Naive B cell (primary cell): ENCODE data around the gene PRKCE. TPM values are rescaled to one million over a fixed set of nuclear protein-coding genes. Genes with fewer than 3 reads are reported as not detected.

Source experiments
- ATAC-seq, 2 donors: fragments of 150-1000 bp; cut with Tn5 transposase; 2 replicates each; pipeline ENCODE4 v1.10.0; 2021; ENCODE audit warnings: low read depth in 2 of 2, mild to moderate bottlenecking in 2 of 2, moderate library complexity in 2 of 2
- DNase-seq: peaks from one replicate; pipeline ENCODE4 v3.0.0; 2022
- H3K27ac Mint-ChIP-seq, 6 donors: one replicate each; pipeline ENCODE4 v1.8.0; 2020 to 2022; ENCODE audit warnings: mild to moderate bottlenecking in 6 of 6, mixed read lengths in 6 of 6, moderate library complexity in 5 of 6, inconsistent platforms in 2 of 6
- H3K27me3 Mint-ChIP-seq, 3 donors: one replicate each; pipeline ENCODE4 v1.8.0; 2021 to 2022; ENCODE audit warnings: mixed read lengths in 3 of 3, mild to moderate bottlenecking in 1 of 3
- H3K36me3 Mint-ChIP-seq, 2 donors: one replicate each; pipeline ENCODE4 v1.8.0; 2020 to 2022; ENCODE audit warnings: mixed read lengths in 2 of 2, inconsistent platforms in 1 of 2, mild to moderate bottlenecking in 1 of 2
- H3K4me1 Mint-ChIP-seq, 3 donors: one replicate each; pipeline ENCODE4 v1.8.0; 2020 to 2022; ENCODE audit warnings: mixed read lengths in 3 of 3, inconsistent platforms in 1 of 3, mild to moderate bottlenecking in 1 of 3, moderate library complexity in 1 of 3
- H3K4me3 Mint-ChIP-seq, 8 donors: one replicate each; pipeline ENCODE4 v1.8.0; 2020 to 2022; ENCODE audit warnings: mild to moderate bottlenecking in 8 of 8, mixed read lengths in 8 of 8, moderate library complexity in 8 of 8, inconsistent platforms in 2 of 8
- H3K9me3 Mint-ChIP-seq, 7 donors: one replicate each; pipeline ENCODE4 v1.8.0; 2020 to 2022; ENCODE audit warnings: mixed read lengths in 7 of 7, mild to moderate bottlenecking in 5 of 7, inconsistent platforms in 2 of 7, moderate library complexity in 1 of 7
- polyA plus RNA-seq, 6 donors: library from polyadenylated mRNA; unstranded; fragments of 300-500 nt; fragmentation: Illumina TruSeq; gene quantifications; one replicate each; pipeline ENCODE4 v1.2.3, GENCODE V29; 2021; ENCODE audit warnings: low read depth in 6 of 6

The PRKCE gene
- polyA plus RNA-seq, 6 donors from 2014 or later, result 14.8 to 33.3 (median 23.2) TPM

GRCh38 chr2:46006473-46007025 lies 355.1 kb downstream of the PRKCE start:
- Mint-ChIP-seq H3K4me3 (no peak overlapping the region), H3K9me3 (no peaks in the 10 kb centered on the region), H3K36me3 (peaks cover 32 to 57% of the 10 kb centered on the region in 2 donors), H3K27ac (peak overlapping the region in 1 of 6 donors; percentile 69), H3K4me1 (peaks cover 0 to 5% (median 0%) of the 10 kb centered on the region in 3 donors), H3K27me3 (no peaks in the 10 kb centered on the region)
- ATAC-seq (no peak), DNase-seq (no peak)

- ATAC-seq (no peak), DNase-seq (no peak)
- no peaks in the 10 kb centered on the region for H3K27me3 Mint-ChIP-seq
- H3K27ac Mint-ChIP-seq, result peak overlapping the region in 1 of 6 donors; percentile 78
- peaks cover 0 to 5% (median 0%) of the 10 kb centered on the region in 3 donors for H3K4me1 Mint-ChIP-seq
- no peak overlapping the region for H3K4me3 Mint-ChIP-seq
- no peaks in the 10 kb centered on the region for H3K9me3 Mint-ChIP-seq
- H3K36me3 Mint-ChIP-seq, result peaks cover 36 to 59% of the 10 kb centered on the region in 2 donors
Observed at GRCh38 chr2:46007412-46007811, 355.9 kb downstream of the PRKCE start.

- Mint-ChIP-seq H3K9me3 (no peaks in the 10 kb centered on the region), H3K36me3 (peaks cover 30 to 57% of the 10 kb centered on the region in 2 donors), H3K27me3 (no peaks in the 10 kb centered on the region), H3K27ac (peak overlapping the region in 1 of 6 donors; percentile 47), H3K4me1 (no peaks in the 10 kb centered on the region), H3K4me3 (no peak overlapping the region)
- ATAC-seq (no peak), DNase-seq (no peak)
Observed at GRCh38 chr2:46008091-46008870, 356.8 kb downstream of the PRKCE start.

- Mint-ChIP-seq H3K36me3 (peaks cover 26 to 51% of the 10 kb centered on the region in 2 donors), H3K9me3 (no peaks in the 10 kb centered on the region), H3K27ac (peak overlapping the region in 1 of 6 donors; percentile 13), H3K4me1 (no peaks in the 10 kb centered on the region), H3K27me3 (no peaks in the 10 kb centered on the region), H3K4me3 (no peak overlapping the region)
- no peak for DNase-seq
- ATAC-seq, result no peak
Observed at GRCh38 chr2:46009315-46009714, 357.8 kb downstream of the PRKCE start.

- Mint-ChIP-seq H3K36me3 (peaks cover 30 to 47% of the 10 kb centered on the region in 2 donors), H3K4me3 (no peak overlapping the region), H3K9me3 (no peaks in the 10 kb centered on the region), H3K4me1 (no peaks in the 10 kb centered on the region), H3K27ac (peak overlapping the region in 1 of 6 donors; percentile 13), H3K27me3 (no peaks in the 10 kb centered on the region)
- DNase-seq, result no peak
- no peak for ATAC-seq
Observed at GRCh38 chr2:46009772-46010171, 358.3 kb downstream of the PRKCE start.

GRCh38 chr2:46010223-46010924 lies 358.9 kb downstream of the PRKCE start:
- Mint-ChIP-seq H3K4me1 (no peaks in the 10 kb centered on the region), H3K27me3 (no peaks in the 10 kb centered on the region), H3K4me3 (no peak overlapping the region), H3K27ac (no peak overlapping the region), H3K9me3 (no peaks in the 10 kb centered on the region), H3K36me3 (peaks cover 36 to 45% of the 10 kb centered on the region in 2 donors)
- ATAC-seq (no peak), DNase-seq (no peak)

- DNase-seq, result peak; percentile 3
Observed at GRCh38 chr2:46010925-46011490, 359.5 kb downstream of the PRKCE start.

GRCh38 chr2:46012618-46013240 lies 361.3 kb downstream of the PRKCE start:
- H3K4me3 Mint-ChIP-seq, result no peak overlapping the region

More at GRCh38 chr2:46010925-46011490, 359.5 kb downstream of the PRKCE start:
- Mint-ChIP-seq H3K4me3 (no peak overlapping the region), H3K27ac (no peak overlapping the region), H3K9me3 (no peaks in the 10 kb centered on the region), H3K27me3 (no peaks in the 10 kb centered on the region), H3K4me1 (no peaks in the 10 kb centered on the region), H3K36me3 (peaks cover 41 to 50% of the 10 kb centered on the region in 2 donors)
- no peak for ATAC-seq

GRCh38 chr2:46013726-46014125 lies 362.3 kb downstream of the PRKCE start:
- Mint-ChIP-seq H3K36me3 (peaks cover 44 to 45% of the 10 kb centered on the region in 2 donors), H3K4me1 (no peaks in the 10 kb centered on the region), H3K9me3 (no peaks in the 10 kb centered on the region), H3K4me3 (no peak overlapping the region), H3K27me3 (no peaks in the 10 kb centered on the region), H3K27ac (no peak overlapping the region)
- no peak for ATAC-seq
- DNase-seq, result no peak

More at GRCh38 chr2:46012618-46013240, 361.3 kb downstream of the PRKCE start:
- no peak for DNase-seq
- Mint-ChIP-seq H3K9me3 (no peaks in the 10 kb centered on the region), H3K27ac (peak overlapping the region in 5 of 6 donors; percentile 2 to 57 (median 38)), H3K27me3 (no peaks in the 10 kb centered on the region), H3K4me1 (no peaks in the 10 kb centered on the region), H3K36me3 (peaks cover 51 to 52% of the 10 kb centered on the region in 2 donors)
- no peak for ATAC-seq

GRCh38 chr2:46014911-46015654 lies 363.6 kb downstream of the PRKCE start:
- peak overlapping the region in 1 of 6 donors; percentile 28 for H3K27ac Mint-ChIP-seq
- H3K4me1 Mint-ChIP-seq, result no peaks in the 10 kb centered on the region
- H3K36me3 Mint-ChIP-seq, result peaks cover 42 to 44% of the 10 kb centered on the region in 2 donors
- no peak for DNase-seq
- H3K27me3 Mint-ChIP-seq, result no peaks in the 10 kb centered on the region
- H3K9me3 Mint-ChIP-seq, result no peaks in the 10 kb centered on the region
- H3K4me3 Mint-ChIP-seq, result no peak overlapping the region
- ATAC-seq, result no peak

GRCh38 chr2:46015671-46016070 lies 364.2 kb downstream of the PRKCE start:
- Mint-ChIP-seq H3K36me3 (peaks cover 42 to 50% of the 10 kb centered on the region in 2 donors), H3K27ac (peak overlapping the region in 1 of 6 donors; percentile 84), H3K4me3 (peak overlapping the region in 1 of 8 donors; percentile 42), H3K27me3 (no peaks in the 10 kb centered on the region), H3K4me1 (peaks cover 0 to 3% (median 0%) of the 10 kb centered on the region in 3 donors), H3K9me3 (no peaks in the 10 kb centered on the region)
- ATAC-seq, result no peak
- no peak for DNase-seq

- no peaks in the 10 kb centered on the region for H3K27me3 Mint-ChIP-seq
Observed at GRCh38 chr2:46016091-46016490, 364.6 kb downstream of the PRKCE start.

More at GRCh38 chr2:46016091-46016490, 364.6 kb downstream of the PRKCE start:
- Mint-ChIP-seq H3K27ac (peak overlapping the region in 2 of 6 donors; percentile 24 to 84), H3K9me3 (no peaks in the 10 kb centered on the region), H3K36me3 (peaks cover 42 to 54% of the 10 kb centered on the region in 2 donors), H3K4me3 (no peak overlapping the region), H3K4me1 (peaks cover 0 to 5% (median 0%) of the 10 kb centered on the region in 3 donors)
- DNase-seq, result no peak
- ATAC-seq, result no peak
